NT2/D1 (cell line): ENCODE results near the gene TSHZ1.

Experiments used
- DNase-seq: peaks from one replicate; pipeline ENCODE4 v3.0.0-alpha.2; 2011; ENCODE audit warnings: low read depth, low spot score
- H3K27me3 ChIP-seq: 2 replicates; pipeline ENCODE4 v1.6.0; 2011; ENCODE audit warnings: mild to moderate bottlenecking; ENCODE audit not compliant: insufficient read length, insufficient read depth
- H3K36me3 ChIP-seq: 2 replicates; pipeline ENCODE4 v1.6.1; 2011; ENCODE audit warnings: mild to moderate bottlenecking, low read length, mixed read lengths; ENCODE audit not compliant: insufficient read depth, insufficient read length
- H3K4me1 ChIP-seq: 2 replicates; pipeline ENCODE4 v1.5.1; 2011; ENCODE audit not compliant: insufficient read depth, insufficient read length
- H3K4me3 ChIP-seq: 2 replicates; pipeline ENCODE4 v1.5.1; 2011; ENCODE audit warnings: low read depth; ENCODE audit not compliant: insufficient read length
- H3K9ac ChIP-seq: 2 replicates; pipeline ENCODE4 v1.6.0; 2011; ENCODE audit warnings: low read depth; ENCODE audit not compliant: insufficient read length
- H3K9me3 ChIP-seq: 2 replicates; pipeline ENCODE4 v1.5.1; 2011; ENCODE audit warnings: mild to moderate bottlenecking, low read length; ENCODE audit not compliant: insufficient read depth
- SUZ12 ChIP-seq: IDR thresholded peaks from 2 replicates; pipeline ENCODE4 v1.6.1; 2011; ENCODE audit not compliant: insufficient read length, insufficient read depth; ENCODE audit errors: extremely low read depth
- YY1 ChIP-seq: IDR thresholded peaks from 2 replicates; pipeline ENCODE4 v1.6.1; 2011; ENCODE audit not compliant: insufficient read length, insufficient read depth
- ZNF274 ChIP-seq: IDR thresholded peaks from 2 replicates; pipeline ENCODE4 v1.6.1; 2011; ENCODE audit warnings: mild to moderate bottlenecking, low read depth, low read length

TSHZ1 gene

DNA sequence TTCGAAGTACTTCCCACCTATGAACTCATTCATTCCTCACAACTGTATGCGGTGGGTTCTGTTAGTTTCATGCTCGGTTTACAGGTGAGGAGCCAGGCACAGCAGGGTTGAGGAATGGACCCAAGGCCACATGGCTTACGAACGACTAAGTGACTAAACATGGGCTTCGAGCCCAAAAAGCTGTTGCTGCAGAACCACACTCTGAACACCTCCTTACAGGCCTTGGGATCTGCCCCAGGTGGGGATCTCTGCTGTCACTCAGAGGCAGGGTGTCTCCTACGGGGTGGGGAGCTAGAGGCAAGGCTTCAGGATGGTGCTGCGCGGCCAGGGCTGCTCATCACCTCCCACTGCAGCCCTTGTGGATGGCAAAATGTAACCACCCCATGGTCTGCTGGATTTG is 80.9 kb downstream of the TSHZ1 start:
- Histone ChIP-seq H3K4me3 (no peak overlapping the region), H3K9ac (no peak overlapping the region), H3K9me3 (no peaks in the 10 kb centered on the region), H3K4me1 (no peaks in the 10 kb centered on the region), H3K27me3 (no peaks in the 10 kb centered on the region), H3K36me3 (no peaks in the 10 kb centered on the region)
- TF ChIP-seq ZNF274: no peak
- TF ChIP-seq SUZ12: no peak
- TF ChIP-seq YY1: no peak
- no peak for DNase-seq

DNA sequence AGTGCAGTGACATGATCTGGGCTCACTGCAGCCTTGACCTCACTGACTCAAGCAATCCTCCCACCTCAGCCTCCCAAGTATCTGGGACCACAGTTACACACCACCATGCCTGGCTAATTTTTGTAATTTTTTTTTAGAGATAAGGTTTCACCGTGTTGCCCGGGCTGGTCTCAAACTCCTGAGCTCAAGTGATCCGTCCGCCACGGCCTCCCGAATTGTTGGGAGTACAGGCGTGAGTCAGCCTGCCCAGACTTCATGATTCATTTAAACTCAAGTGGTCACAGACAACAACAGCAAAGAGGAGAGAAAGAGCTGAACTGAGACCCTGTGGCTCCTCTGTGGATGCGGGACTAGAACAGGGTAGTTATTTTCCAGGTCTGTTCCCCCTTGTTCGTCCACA is 83.0 kb downstream of the TSHZ1 start:
- H3K4me3 ChIP-seq: no peak overlapping the region
- no peak for DNase-seq
- H3K36me3 ChIP-seq: no peaks in the 10 kb centered on the region

DNA sequence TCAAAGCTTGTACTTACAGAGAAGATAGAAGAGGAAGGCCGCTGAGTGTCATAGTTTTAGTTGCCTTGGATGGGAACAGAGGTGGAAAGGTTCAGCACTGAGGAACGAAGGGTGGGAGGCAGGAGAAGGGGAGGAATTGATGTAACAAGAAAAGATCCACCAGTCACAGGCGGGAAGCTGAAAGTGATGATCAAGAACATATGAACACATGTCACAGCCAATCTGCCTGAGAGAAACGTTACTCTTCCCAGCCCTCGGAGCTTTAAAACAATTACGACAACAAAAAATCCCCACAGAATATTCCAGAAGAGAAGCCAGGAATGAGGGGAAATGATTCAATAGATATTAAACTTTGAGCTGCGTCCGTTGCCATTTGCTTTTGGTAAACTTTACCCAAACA is 87.1 kb downstream of the TSHZ1 start:
- no peak for DNase-seq
- Histone ChIP-seq H3K27me3 (no peaks in the 10 kb centered on the region), H3K9me3 (no peaks in the 10 kb centered on the region), H3K36me3 (no peaks in the 10 kb centered on the region), H3K9ac (no peak overlapping the region), H3K4me3 (no peak overlapping the region), H3K4me1 (no peaks in the 10 kb centered on the region)
- TF ChIP-seq ZNF274: no peak
- TF ChIP-seq YY1: no peak
- TF ChIP-seq SUZ12: no peak

More for the DNA sequence above, 83.0 kb downstream of the TSHZ1 start:
- no peak overlapping the region for H3K9ac ChIP-seq
- TF ChIP-seq SUZ12 (no peak), YY1 (no peak), ZNF274 (no peak)
- no peaks in the 10 kb centered on the region for H3K4me1 ChIP-seq
- H3K27me3 ChIP-seq: no peaks in the 10 kb centered on the region
- no peaks in the 10 kb centered on the region for H3K9me3 ChIP-seq

DNA sequence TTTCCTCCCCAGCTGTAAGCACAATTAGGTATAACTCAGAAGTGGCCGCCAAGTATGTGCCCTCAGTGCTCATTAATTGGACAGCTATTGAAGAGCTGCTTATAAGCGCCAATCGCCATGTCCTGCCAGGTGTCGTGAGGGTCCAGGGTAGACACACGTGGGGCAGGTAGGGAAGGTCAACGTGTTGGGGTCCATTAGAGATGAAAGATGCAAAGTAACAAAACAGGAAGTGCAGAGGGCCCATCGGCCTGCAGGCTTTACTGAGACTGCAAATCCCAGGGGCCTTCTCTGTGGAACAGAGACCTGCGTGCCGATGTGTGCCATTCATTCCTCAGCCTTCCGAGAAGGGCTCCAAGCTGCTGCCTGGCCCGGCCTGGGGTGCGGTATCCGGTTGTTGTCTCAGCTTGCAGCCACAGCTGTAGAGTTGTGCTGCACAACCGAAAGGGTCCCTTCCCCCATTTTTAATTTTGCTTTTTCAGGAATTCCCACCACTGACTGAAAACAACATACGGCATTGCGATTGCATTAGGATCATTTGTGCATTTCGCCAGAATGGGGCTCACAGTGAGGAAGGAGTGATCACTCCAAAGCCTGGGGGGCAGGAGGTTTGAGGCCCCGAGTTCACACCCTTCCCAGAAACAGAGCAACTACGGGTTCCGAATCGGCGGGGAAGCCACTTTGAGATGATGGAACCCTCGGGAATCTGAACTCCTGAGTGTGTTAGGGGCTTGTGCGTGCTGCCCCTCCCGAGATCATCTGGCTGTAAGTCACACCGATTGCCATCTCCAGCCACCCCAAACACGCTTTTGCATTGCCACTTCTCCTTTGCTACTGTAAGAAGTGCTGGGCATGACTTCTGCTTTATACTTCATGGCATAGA is 94.3 kb downstream of the TSHZ1 start:
- H3K9me3 ChIP-seq: no peaks in the 10 kb centered on the region
- no peak for DNase-seq
- TF ChIP-seq SUZ12: no peak
- TF ChIP-seq YY1: no peak
- TF ChIP-seq ZNF274: no peak
- no peaks in the 10 kb centered on the region for H3K4me1 ChIP-seq
- H3K36me3 ChIP-seq: no peaks in the 10 kb centered on the region
- H3K4me3 ChIP-seq: no peak overlapping the region
- no peaks in the 10 kb centered on the region for H3K27me3 ChIP-seq
- no peak overlapping the region for H3K9ac ChIP-seq

- no peaks in the 10 kb centered on the region for H3K9me3 ChIP-seq
- DNase-seq: no peak
- H3K4me3 ChIP-seq: no peak overlapping the region
- H3K9ac ChIP-seq: no peak overlapping the region
- no peak for TF ChIP-seq ZNF274
- TF ChIP-seq YY1: no peak
- TF ChIP-seq SUZ12: no peak
- H3K4me1 ChIP-seq: no peaks in the 10 kb centered on the region
- no peaks in the 10 kb centered on the region for H3K36me3 ChIP-seq
- H3K27me3 ChIP-seq: no peaks in the 10 kb centered on the region
These were observed 95.4 kb downstream of the TSHZ1 start for GRCh38 chr18:75305984-75306383.

DNA sequence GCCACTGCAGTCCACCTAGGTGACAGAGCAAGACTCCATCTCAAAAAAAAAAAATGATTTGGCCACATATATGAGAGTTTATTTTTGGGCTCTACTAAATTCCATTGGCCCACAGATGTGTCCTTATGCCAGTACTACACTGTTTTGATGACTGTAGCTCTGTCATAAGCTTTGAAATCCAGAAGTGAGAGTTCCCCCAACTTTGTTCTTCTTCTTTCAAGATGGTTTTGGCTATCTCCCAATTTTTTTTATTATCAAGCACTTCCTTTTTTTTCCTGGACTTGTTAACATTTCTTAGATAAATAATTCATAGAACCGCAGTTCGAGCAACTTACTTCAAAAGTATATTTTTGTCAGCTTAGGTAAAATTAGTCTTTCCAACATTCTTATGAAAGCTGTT is 96.9 kb downstream of the TSHZ1 start:
- H3K9me3 ChIP-seq: no peaks in the 10 kb centered on the region
- DNase-seq: no peak

GRCh38 chr18:75309564-75309963 is 99.0 kb downstream of the TSHZ1 start:
- Histone ChIP-seq H3K27me3 (no peaks in the 10 kb centered on the region), H3K4me3 (no peak overlapping the region), H3K36me3 (no peaks in the 10 kb centered on the region), H3K4me1 (no peaks in the 10 kb centered on the region), H3K9ac (no peak overlapping the region), H3K9me3 (no peaks in the 10 kb centered on the region)
- no peak for DNase-seq
- TF ChIP-seq SUZ12: no peak
- TF ChIP-seq YY1: no peak
- TF ChIP-seq ZNF274: no peak

More for the DNA sequence above, 96.9 kb downstream of the TSHZ1 start:
- no peaks in the 10 kb centered on the region for H3K27me3 ChIP-seq
- TF ChIP-seq ZNF274 (no peak), YY1 (no peak), SUZ12 (no peak)
- no peak overlapping the region for H3K9ac ChIP-seq
- no peak overlapping the region for H3K4me3 ChIP-seq
- no peaks in the 10 kb centered on the region for H3K36me3 ChIP-seq
- H3K4me1 ChIP-seq: no peaks in the 10 kb centered on the region
